Thyroid gland (tissue), 4 donors: ENCODE data around the gene PUM2.

ENCODE experiments used
- POLR2A ChIP-seq, 2 donors: fragments of 450-650 bp; IDR thresholded peaks; one replicate each; pipeline ENCODE4 v1.6.1; 2017; ENCODE audit warnings: antibody characterized with exemption in 2 of 2, mild to moderate bottlenecking in 2 of 2, moderate library complexity in 1 of 2
- TF ChIP-seq, protein P1 (sequence below), 6 experiments: fragments of 200-600 bp in 3 of 6; fragments of 450-650 bp in 3 of 6; sonication (generic) in 3 of 6; IDR thresholded peaks; one replicate each; pipeline ENCODE4 v1.5.1; 2016 to 2019; ENCODE audit warnings: antibody characterized with exemption in 6 of 6, mild to moderate bottlenecking in 2 of 6, inconsistent platforms in 1 of 6, moderate library complexity in 1 of 6

DNA sequence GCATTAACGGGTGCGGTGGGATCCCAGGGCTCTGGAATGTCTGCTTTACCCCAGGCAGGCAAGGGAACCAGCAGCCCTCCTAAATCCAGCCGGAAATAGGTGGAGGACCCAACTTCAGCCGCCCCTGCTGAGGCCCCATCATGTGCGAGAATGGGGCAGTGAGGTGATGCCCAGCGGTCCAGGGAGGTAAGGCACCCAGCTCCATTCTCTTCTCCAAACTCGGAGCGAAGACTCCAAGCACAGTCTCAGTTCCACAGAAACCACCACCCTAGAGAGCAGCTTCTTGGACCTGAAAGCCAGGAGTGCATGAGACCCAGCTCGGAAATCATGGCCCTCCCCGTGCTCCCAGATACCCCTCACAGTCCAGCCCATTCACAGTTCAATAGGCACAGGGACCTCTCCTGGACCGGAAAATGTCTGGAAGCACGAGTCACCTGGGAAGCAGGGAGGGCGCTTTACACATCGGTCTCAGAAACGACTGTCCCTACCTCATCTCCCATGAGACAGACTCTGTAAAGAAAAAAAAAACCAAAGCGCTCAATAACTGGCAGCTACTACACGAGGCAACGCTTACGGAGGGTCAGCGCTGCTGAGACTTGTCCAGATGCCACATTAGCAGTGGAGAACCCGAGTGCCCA lies 127.8 kb downstream of the PUM2 start:
- TF ChIP-seq, protein P1, sequence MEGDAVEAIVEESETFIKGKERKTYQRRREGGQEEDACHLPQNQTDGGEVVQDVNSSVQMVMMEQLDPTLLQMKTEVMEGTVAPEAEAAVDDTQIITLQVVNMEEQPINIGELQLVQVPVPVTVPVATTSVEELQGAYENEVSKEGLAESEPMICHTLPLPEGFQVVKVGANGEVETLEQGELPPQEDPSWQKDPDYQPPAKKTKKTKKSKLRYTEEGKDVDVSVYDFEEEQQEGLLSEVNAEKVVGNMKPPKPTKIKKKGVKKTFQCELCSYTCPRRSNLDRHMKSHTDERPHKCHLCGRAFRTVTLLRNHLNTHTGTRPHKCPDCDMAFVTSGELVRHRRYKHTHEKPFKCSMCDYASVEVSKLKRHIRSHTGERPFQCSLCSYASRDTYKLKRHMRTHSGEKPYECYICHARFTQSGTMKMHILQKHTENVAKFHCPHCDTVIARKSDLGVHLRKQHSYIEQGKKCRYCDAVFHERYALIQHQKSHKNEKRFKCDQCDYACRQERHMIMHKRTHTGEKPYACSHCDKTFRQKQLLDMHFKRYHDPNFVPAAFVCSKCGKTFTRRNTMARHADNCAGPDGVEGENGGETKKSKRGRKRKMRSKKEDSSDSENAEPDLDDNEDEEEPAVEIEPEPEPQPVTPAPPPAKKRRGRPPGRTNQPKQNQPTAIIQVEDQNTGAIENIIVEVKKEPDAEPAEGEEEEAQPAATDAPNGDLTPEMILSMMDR (IDR thresholded peaks at IDR 0.05) = no peak
- TF ChIP-seq POLR2A (IDR thresholded peaks at IDR 0.05) = no peak
